HG03558 (cell line): ENCODE data around the gene C22orf39.
"Not testable (repeated sequence)": the region's sequence is repeated elsewhere in the genome, so short reads cannot be mapped to it uniquely, and the experiment has no call there.

Experiments
- ATAC-seq: cut with Tn5 transposase; IDR thresholded peaks from one replicate; pipeline ENCODE4 v1.9.1; 2021; ENCODE audit warnings: moderate number of reproducible peaks; ENCODE audit not compliant: unreplicated experiment; ENCODE audit errors: extremely low read depth

Gene C22orf39

DNA sequence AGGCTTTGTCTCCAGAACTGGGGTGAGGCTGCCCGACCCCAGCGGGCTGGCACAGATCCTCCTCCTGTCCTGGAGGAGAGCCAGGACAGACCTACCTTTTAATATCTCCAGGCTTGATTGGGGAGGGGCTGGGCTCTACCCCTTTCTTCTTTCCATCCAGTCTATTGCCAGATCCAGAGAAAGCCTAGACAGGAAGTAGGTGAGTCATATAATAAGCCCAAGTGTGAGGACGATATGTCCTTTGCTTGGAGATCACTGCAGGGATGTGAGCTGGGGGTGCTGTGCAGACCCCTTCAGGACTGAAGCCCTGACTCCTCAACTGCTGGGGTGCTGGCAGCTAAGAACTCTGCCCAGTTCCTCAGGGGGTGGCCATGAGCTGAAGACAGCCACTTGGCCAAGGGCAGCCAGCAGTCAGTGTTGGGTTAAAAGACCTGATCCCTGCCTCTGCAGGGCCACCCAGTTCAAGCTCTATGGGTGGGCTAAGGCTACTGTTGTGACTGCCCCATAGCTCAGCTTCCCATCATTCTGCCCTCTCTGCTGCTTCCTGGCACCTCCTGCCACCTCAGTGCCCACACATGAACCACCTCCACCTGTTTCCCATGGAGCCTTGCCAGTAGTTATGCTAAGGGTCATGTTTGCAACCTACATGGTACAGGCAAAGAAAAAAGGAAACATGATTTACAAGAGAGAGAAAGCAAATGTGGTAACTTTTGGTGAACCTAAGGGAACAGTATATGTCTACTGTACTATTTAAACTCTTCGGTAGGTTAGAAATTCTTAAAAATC, 8.3 kb upstream of the C22orf39 start:
- no peak for ATAC-seq

DNA sequence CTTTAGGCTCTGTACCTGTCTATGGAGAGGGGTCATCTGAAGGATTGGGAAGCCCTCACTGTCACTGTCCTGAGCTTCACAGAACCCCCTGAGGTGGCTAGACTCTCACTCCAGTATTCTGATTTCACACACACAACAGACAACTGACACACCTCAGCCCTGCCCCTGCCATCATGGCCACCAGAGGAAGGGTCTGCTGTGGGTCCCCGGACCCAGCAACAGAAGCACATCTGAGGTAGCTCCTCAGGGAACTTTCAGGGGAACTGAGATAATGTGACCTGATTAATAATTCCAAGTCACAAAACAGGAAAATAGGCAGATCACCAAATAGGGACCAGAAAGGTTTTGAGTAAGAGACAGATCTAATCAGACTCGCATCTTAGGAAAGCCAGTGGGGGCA, 7.5 kb upstream of the C22orf39 start:
- ATAC-seq, result no peak

DNA sequence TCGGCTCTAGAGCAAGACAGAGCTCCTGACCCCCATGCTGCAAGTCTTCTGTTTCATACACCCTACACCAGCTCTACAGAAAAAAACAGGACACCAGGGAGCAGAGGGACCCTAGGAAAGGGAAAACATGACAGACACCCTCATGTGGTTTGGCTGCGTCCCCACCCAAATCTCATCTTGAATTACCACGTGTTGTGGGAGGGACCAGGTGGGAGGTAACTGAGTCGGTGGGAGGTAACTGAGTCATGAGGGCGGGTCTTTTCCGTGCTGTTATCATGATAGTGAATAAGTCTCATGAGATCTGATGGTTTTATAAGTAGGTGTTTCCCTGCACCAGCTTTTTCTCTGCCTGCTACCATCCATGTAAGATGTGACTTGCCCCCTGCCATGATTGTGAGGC, 6.6 kb upstream of the C22orf39 start:
- ATAC-seq, result no peak

DNA sequence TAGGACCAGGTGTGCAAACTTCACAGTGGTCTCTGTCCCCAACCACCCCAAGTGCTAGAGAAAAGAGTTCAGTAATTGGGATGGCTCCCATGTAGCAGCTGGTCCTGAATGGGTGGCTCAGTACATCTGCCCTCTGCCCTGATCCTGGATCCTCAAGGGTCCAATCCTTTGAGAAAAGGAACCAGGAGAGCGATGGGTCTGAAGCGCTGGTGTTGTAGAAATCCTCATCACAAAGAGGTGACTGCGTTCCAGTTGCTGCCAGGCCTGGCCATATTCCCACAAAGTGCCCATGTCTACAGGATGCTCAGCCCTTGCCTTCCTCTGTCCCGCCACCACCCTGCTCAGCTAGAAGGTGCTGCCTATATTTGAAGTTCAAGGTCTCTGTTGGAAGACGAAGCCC, 6.2 kb upstream of the C22orf39 start:
- no peak for ATAC-seq

DNA sequence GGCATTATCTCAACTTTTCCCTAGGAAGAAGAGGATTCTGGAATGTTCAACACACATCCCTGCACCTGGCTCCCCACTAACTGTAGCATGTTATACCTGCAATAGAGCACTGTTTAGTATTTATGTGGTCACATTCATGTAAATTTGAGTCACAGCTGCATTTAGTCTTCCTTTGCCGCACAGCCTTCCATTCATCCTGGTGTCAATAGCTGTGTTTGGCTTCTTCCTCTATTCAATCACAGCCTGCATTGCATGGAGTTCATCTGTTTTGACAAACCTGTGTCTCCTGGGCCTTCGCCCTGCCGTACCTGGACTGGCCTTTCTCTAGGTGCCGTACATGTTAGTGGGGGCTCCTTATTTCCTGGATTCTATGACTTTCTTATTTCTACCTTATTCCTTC, 4.1 kb upstream of the C22orf39 start:
- ATAC-seq, result no peak

DNA sequence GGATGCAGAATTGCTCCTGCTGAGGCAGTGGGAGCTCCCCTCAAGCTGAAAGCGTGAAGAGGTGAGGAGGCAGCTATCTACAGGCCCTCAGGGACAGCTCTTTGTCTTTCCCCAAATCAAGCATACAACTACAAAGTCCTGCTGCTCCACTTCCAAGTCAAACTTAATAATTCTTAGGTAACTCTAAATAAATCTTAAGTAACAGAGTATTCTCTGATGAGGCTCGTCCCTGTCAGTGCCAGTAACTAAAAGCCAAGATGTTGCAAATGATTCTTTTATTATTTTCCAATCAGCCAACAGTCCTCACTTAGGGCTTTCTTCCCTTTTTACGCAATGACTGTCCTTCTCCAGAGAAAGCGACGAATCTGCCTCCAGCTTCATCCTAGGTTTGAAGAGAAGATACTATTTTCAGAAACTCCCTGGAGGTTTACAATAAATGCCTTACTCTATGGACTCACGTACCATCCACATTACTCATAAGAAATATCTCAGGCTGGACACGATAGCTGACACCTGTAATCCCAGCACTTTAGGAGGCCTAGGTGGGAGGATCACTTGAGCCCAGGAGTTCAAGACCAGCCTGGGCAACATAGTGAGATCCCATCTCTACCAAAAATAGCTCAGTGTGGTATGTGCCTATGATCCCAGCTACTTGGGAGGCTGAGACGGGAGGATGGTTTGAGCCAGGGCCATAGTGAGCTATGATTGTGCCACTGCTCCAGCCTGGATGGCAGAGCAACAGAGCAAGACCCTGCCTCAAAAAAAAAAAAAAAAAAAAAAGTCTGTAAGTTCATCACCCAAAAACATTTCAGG, 3.1 kb upstream of the C22orf39 start:
- no peak for ATAC-seq

DNA sequence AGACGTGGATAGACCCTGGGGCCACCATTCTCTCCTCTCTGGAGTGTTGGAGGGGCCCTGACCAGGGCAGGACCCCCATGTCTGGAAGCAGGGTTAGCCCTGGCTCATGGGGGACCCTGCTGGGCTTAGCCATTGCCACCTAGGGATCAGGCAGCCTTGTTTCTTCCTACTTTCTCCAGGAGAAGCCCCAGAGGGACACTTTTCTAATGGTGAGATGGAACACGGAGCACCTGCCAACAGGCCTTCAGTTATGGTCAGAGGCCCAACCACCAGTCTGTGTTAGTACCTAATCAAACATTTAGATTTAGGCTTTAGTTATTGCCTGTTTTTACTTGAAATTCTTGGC, 1.9 kb upstream of the C22orf39 start:
- no peak for ATAC-seq

DNA sequence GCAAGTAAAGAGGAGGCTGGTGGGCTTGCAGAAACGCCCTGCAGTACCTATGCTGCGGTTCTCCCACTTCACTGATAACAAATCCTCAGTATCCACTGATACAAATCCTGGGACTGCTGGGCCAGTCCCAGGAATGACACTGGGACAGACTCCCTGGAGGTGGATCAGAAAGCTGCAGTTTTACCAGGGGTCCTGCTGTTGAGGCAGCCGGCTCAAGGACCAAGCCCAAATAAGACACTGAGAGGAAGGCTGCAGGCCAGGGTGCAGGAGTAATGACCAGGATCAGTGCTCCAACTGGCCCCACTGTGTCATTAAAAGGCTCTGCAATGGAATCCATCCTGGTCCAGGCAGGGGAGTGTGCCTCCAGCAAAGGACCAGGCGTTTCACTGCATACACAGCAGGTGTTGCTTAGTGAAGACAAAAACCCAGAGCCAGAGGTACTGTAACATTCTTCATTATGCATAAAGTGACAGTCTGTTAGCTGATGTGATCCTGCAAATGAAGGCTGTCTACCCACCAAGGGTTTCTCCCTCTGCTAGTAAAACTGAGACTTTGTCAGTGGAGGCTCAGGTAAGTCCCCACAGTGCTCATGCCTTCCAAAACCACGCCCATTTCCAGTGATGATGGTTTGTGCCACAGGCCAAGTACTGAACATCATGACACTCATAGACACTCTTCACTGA, 1.4 kb upstream of the C22orf39 start:
- no peak for ATAC-seq

DNA sequence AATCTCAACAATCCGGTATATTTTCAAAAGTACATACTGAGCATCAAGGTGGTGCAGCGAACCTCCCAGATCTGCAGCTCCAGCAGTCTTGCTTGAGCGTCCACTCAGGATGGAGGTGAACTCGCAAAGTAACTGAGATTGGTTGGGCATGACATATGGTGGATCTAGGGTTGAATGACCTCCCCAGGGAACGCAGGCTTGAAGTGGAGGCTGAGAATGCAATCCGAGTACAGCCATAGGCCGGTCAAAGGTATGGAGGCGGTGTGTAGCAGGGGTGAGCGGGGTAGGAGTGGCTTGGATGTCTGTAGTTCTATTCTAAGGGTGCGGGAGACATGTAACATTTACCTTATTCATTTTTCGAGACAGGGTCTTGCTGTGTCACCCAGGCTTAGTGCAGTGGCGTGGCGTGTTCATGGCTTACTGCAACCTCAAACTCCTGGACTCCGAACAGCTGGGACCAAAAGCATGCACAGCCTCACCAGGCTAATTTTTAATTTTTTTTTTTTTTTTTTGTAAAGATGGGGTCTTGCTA, 631 bp upstream of the C22orf39 start:
- no peak for ATAC-seq

DNA sequence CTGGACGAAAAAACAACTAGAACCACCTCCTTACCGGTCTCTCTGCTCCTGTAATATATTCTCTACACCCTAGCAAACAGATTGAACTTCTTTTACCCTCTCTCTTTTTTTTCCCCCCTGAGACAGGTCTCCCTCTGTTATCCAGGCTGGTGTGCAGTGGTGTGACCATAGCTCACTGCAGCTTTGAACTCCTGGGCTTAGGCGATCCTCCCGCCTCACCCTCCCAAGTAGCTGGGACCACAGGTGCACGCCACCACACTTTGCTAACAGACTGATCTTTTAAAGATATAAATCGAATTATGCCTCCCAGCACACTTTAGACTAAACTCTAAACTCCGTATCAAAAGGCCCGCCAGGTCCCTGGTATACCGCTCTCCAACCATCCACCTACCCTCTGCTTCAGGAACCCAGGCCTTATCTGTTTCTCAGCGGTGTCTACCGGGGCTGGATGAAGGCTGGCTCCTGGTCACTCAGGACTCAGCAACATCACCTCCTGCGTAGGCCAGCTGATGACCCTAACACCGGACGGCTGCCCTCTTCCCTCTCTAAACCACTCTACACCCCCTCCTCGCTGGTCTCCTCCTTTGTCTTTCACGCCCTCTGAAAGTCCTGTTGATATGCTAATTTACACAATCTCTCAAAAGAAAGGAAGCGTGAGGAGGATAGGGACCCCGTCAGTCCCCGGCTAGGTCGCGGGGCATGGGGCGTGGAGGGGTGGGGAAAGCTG, 745 bp downstream of the C22orf39 start:
- no peak for ATAC-seq

DNA sequence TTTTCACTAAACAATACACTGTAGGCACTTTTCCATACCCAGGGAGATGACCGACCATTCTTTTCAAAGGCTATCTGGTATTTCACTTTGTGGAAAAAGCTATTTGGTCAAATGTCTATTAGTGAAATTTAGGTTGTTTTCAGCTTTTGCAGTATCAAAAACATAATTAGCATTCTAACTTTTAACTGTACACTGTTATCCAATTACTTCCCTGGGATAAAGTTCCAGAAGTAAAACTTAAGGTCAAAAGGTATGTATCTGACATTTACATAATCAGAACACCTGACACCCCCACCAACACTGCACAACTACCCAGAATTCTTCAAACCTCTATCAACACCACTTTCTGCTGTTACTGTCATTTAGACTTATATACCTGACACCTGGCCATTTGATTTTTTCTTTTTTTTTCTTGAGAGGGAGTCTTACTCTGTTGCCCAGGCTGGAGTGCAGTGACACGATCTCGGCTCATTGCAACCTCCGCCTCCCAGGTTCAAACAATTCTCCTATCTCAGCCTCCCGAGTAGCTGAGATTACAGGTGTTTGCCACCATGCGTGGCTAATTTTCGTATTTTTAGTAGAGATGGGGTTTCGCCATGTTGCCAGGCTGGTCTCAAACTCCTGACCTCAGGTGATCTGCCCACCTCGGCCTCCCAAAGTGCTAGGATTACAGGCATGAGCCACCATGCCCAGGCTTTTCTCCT, 2.1 kb downstream of the C22orf39 start:
- not testable (repeated sequence) for ATAC-seq

DNA sequence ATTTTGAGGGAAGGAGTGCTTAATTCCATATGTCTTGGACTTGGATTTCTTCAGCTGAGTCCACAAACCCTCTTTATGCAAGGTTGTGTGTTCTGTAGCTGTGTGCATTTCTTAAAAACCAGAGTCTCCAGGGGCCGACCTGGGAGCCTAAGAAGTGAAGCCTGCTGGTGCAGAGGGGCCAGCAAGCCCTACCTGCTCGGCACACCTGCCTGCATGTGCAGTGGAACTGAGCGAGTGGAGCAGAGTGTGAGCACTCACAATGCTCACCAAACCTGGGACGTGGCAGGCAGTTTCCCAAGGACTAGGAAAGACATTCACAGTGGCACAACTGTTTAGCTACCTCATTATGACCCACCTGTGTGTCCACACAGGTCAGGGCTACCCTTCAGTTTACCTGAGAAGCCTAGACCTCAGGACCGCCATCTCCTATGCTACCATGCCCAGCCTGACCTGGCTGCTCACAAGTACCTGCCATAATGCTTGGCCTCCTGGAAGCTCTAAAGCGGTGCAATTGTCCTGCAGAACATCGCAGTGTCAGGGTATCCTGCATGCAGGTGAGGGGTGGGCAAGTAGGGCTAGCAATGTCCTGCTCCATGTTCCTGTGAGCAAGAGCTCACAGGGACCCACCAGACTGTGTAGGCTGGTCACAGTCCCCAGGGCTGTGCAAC, 3.8 kb downstream of the C22orf39 start:
- ATAC-seq, result no peak

DNA sequence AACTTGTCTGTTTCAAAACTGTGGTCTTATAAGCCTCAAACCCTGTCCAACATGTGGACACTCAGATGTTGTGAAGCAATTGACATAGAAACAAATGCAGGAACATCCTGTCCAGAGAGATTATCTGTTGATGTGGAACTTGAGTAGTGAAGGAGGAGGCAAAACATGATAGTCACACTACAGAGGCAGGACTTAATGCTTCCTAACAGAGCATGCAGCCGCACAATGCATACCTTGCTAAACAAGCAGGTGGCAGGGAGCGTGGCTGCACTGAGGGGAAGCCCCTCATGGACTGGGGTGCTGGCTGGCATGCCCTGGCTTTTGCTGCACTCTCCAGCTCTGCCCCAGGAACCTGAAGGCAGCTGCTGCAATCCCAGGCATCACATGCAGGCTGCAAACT, 5.3 kb downstream of the C22orf39 start:
- ATAC-seq, result no peak

DNA sequence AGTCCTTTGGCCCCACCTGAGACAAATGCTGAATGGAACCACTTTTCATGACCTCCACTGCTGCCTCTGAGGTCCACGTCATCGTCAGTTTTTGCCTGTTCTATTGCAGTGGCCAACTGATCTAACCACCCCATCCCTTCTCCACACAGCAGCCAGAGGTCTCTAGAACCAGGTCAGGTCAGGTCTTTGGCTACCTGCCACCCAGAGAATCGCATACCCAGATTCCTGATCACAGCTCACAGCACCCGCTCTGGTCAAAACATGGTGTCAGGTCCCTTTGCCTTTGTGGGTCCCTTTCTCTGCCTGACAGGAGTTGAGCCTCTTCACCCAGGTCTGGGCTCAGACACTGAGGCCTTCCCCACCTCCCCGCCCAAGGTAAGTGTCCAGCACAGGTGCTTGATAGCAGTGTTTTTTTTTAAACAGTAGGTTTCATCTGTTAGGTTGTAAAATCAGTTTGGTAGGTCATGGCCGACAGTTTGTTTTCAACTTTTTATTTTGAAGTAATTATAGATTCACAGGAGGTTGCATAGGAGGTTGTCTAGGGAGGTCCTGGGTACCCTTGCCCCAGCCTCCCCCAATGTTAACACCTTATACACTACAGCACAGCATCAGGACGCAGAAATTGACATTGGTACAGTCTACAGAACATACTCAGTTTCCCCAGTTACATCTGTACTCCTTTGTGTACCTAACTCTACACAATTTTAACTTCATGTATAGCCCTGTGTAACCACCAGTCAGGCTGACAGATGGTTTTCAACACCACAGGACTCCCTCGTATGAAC, 6.9 kb downstream of the C22orf39 start:
- ATAC-seq, result no peak

DNA sequence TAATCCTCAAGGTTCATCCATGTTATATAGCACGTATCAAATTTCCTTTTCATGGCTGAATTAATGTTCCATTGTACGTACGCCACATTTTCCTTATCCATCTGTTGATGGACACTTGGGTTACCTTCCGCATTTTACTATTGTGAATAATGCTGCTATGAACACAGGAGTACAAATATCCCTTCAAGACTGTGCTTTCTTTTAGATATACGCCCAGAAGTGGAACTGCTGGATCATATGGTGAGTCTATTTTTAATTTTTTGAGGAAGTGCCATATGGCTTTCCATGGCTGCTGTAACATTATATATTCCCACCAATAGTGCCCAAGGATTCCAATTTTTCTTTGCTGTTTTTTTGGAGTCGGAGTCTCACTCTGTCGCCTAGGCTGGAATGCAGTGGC, 9.2 kb downstream of the C22orf39 start:
- ATAC-seq, result no peak

DNA sequence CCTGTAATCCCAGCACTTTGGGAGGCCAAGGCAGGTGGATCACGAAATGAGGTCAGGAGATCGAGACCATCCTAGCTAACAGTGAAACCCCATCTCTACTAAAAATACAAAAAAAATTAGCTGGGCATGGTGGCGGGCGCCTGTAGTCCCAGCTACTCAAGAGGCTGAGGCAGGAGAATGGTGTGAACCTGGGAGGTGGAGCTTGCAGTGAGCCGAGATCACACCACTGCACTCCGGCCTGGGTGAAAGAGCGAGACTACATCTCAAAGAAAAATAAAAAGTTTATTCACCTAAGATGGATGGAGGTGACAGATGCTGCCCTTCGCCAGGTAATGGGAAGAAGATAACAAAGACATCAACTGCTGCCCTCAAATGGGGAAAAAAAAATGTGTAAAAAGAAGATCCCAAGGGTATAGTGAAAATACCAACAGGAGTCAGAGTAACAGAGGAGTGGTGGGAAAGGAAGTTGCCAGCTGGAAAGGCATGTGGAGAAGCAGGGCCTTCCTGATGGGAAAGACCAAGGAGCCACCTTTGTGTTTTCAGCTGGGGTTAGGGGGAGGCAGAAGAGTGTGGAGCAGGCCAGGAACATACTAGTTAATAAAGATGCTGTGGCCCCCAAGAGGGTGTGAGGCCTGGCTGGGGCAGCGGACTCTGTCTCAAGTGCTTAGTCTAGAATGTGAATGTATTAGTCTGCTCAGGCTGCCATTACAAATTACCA, 10.9 kb downstream of the C22orf39 start:
- not testable (repeated sequence) for ATAC-seq

DNA sequence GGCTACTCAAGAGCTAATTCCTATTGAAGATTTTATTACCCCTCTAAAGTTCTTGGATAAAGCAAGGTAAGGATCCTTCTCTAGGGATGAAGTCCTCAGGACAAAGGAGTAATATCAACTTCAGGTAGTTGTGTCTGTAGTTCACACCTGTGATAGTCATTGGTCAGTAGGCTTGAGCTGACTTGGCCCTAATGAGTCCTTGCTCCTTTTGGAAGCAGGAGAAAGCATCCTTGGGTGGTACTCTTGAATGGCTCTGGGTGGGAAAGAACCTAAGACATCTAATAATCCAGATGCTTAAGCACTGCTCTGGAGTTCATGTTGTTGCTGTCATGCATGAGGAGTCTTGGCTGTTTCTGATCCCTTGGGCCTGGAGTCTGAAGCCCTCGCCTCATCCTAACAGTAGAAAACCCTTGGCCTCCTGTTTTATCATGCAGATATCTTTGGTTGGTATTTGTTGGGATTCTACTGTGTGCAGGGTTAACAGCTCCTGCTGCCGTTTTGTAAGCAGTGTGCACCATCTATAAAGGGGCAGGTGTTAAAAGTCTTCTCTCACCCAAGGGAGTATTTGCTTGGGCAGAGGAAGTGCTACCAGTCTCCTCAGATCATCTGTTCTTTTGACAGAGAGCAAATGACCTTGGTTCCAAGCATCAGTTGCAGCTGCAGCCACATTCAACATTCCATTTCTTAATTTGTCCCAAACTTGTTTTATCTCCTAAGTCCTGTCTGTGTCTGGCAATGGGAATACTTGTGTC, 12.5 kb downstream of the C22orf39 start:
- no peak for ATAC-seq
